A673 (cell line): Measurements from ENCODE around the gene SLC44A1.

Source experiments
- CTCF ChIP-seq: fragments of 300-800, 200-600 bp; sonication (generic); conservative IDR thresholded peaks from 2 replicates; pipeline ENCODE4 v1.5.1; 2017; ENCODE audit warnings: low read depth, mild to moderate bottlenecking, antibody characterized with exemption, low read length, moderate library complexity, mixed read lengths
- EZH2 ChIP-seq: fragments of 200-600 bp; sonication (generic); IDR thresholded peaks from 2 replicates; pipeline ENCODE4 v1.6.1; 2017; ENCODE audit warnings: borderline replicate concordance, low read depth, mild to moderate bottlenecking, mixed read lengths, antibody characterized with exemption, low read length; ENCODE audit not compliant: poor library complexity, severe bottlenecking

DNA sequence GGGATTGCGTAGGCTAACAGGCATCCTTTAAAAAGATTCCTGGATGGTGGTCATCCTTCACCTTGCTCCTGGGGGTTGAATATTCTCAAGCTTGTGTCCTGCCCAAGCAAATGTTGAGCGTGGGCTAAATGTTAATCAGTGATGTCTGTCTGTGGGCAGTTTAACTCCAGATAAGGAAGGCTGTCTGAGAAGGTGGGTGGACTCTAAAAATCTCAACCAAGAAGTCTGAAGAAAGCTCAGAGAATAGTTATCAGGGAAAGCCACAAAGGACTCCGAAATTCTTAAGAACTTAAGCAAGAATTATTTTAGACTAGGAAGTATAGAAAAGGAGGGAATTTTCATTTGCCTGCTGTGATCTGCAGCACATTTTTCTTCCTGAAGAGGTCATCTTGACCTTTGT, 125.5 kb downstream of the SLC44A1 start:
- no peak for TF ChIP-seq CTCF
- TF ChIP-seq EZH2 = no peak
